Endothelial cell of umbilical vein (primary cell): ENCODE results near the gene SAP30.

Experiments used
- EZH2 ChIP-seq: IDR thresholded peaks from 2 replicates; pipeline ENCODE4 v1.6.1; 2012; ENCODE audit warnings: borderline replicate concordance, low read depth, mild to moderate bottlenecking, moderate library complexity, low read length, inconsistent platforms; ENCODE audit not compliant: severe bottlenecking
- MYC ChIP-seq: IDR thresholded peaks from one replicate; pipeline ENCODE4 v1.6.1; 2011; ENCODE audit warnings: mild to moderate bottlenecking, low read depth, low read length
- POLR2A ChIP-seq: IDR thresholded peaks from 2 replicates; pipeline ENCODE4 v1.6.1; 2012; ENCODE audit warnings: low read depth, mild to moderate bottlenecking, control low read depth, low read length
- TF ChIP-seq, protein P1 (sequence below), 2 donors: IDR thresholded peaks; 1 replicate in 1 of 2; 2 replicates in 1 of 2; pipeline ENCODE4 v1.5.1; 2011; ENCODE audit warnings: low read length in 2 of 2, mild to moderate bottlenecking in 2 of 2, moderate library complexity in 2 of 2, control low read depth in 1 of 2, inconsistent platforms in 1 of 2, low read depth in 1 of 2; ENCODE audit not compliant: insufficient read depth in 1 of 2; ENCODE audit errors: extremely low read depth in 1 of 2

DNA sequence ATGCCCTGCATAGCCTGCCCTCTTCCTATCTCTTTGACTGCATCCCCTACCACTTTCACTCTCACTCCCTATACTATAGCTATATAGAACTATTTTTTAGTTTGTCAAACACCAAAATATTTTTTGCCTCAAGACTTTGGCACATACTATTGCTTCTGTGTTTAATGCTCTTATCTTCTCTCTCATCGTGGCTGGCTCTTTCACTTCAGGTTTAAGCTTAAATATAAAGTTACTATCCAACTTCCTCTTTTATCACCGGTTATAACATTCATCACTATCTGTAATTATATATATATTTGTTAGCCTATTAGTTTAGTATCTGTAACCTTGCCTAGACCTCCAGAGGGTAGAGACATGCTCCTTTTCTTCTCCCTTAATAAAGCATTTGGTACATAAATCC, 25.1 kb upstream of the SAP30 start:
- no peak for TF ChIP-seq POLR2A
- TF ChIP-seq EZH2 = no peak
- TF ChIP-seq, protein P1, sequence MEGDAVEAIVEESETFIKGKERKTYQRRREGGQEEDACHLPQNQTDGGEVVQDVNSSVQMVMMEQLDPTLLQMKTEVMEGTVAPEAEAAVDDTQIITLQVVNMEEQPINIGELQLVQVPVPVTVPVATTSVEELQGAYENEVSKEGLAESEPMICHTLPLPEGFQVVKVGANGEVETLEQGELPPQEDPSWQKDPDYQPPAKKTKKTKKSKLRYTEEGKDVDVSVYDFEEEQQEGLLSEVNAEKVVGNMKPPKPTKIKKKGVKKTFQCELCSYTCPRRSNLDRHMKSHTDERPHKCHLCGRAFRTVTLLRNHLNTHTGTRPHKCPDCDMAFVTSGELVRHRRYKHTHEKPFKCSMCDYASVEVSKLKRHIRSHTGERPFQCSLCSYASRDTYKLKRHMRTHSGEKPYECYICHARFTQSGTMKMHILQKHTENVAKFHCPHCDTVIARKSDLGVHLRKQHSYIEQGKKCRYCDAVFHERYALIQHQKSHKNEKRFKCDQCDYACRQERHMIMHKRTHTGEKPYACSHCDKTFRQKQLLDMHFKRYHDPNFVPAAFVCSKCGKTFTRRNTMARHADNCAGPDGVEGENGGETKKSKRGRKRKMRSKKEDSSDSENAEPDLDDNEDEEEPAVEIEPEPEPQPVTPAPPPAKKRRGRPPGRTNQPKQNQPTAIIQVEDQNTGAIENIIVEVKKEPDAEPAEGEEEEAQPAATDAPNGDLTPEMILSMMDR (IDR thresholded peaks at IDR 0.05; ENCODE audit: extremely low read depth in 1 of 2, insufficient read depth in 1 of 2, low read depth in 1 of 2, low read length in 2 of 2) = no peak
- no peak for TF ChIP-seq MYC
